Measurements from ENCODE around the gene APOL2. TPM values are rescaled to one million over a fixed set of nuclear protein-coding genes. Genes with fewer than 3 reads are reported as not detected.
A peak's percentile ranks its signal among the peaks of the same experiment; 100 is the strongest.

The APOL2 gene
- total and polyA plus RNA-seq, 10 of the 15 experiments (the other 5 are each of a cell fraction or from before 2014, with no cell fraction given): 4.4 to 39.9 (median 25.0) TPM

- TF ChIP-seq, protein P1, sequence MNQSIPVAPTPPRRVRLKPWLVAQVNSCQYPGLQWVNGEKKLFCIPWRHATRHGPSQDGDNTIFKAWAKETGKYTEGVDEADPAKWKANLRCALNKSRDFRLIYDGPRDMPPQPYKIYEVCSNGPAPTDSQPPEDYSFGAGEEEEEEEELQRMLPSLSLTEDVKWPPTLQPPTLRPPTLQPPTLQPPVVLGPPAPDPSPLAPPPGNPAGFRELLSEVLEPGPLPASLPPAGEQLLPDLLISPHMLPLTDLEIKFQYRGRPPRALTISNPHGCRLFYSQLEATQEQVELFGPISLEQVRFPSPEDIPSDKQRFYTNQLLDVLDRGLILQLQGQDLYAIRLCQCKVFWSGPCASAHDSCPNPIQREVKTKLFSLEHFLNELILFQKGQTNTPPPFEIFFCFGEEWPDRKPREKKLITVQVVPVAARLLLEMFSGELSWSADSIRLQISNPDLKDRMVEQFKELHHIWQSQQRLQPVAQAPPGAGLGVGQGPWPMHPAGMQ (IDR thresholded peaks at IDR 0.05; ENCODE audit: borderline replicate concordance): no peak
- TF ChIP-seq SREBF1 (IDR thresholded peaks at IDR 0.05; ENCODE audit: low read length) (no peak), NFYB (IDR thresholded peaks at IDR 0.05; ENCODE audit: insufficient read depth, low read depth, low read length) (no peak), DPF2 (IDR thresholded peaks at IDR 0.05) (no peak), RB1 (IDR thresholded peaks at IDR 0.05; ENCODE audit: borderline replicate concordance) (no peak), CTCF (IDR thresholded peaks at IDR 0.05 in 2 of 3, conservative IDR thresholded peaks at IDR 0.05 in 1 of 3; ENCODE audit: control insufficient read depth in 2 of 3, extremely low read depth in 1 of 3, insufficient read depth in 1 of 3, low read depth in 3 of 3, low read length in 3 of 3) (no peak), CREB1 (IDR thresholded peaks at IDR 0.05; ENCODE audit: low read depth) (no peak), SPI1 (IDR thresholded peaks at IDR 0.05; ENCODE audit: borderline replicate concordance, insufficient read depth, low read depth, low read length) (peak; percentile 13; the same call in 1 of the 2 replicates), MTA3 (IDR thresholded peaks at IDR 0.05; ENCODE audit: borderline replicate concordance, low read length) (no peak), MXI1 (IDR thresholded peaks at IDR 0.05; ENCODE audit: low read depth, low read length) (no peak)
These were observed 28.0 kb downstream of the APOL2 start (continued) for GRCh38 chr22:36211237-36211861.
